GM12864 (cell line): Measurements from ENCODE around the gene FIGLA.

Experiments used
- DNase-seq: peaks from one replicate; pipeline ENCODE4 v3.0.0-alpha.2; 2011; ENCODE audit warnings: low read depth
- H3K4me3 ChIP-seq: 2 replicates; pipeline ENCODE4 v1.5.1; 2011; ENCODE audit warnings: mild to moderate bottlenecking, low read depth, low read length, control low read depth
- CTCF ChIP-seq: IDR thresholded peaks from 2 replicates; pipeline ENCODE4 v1.5.1; 2011; ENCODE audit warnings: low read depth, mild to moderate bottlenecking, moderate library complexity, low read length, control low read depth, inconsistent platforms; ENCODE audit errors: missing control alignments

The FIGLA gene

GRCh38 chr2:70826696-70827350, 36.4 kb upstream of the FIGLA start:
- TF ChIP-seq CTCF: no peak
- DNase-seq: no peak
- H3K4me3 ChIP-seq: no peak overlapping the region

GRCh38 chr2:70823249-70823648, 32.8 kb upstream of the FIGLA start:
- no peak for DNase-seq
- TF ChIP-seq CTCF: no peak

GRCh38 chr2:70822843-70823242, 32.4 kb upstream of the FIGLA start:
- TF ChIP-seq CTCF: no peak
- no peak overlapping the region for H3K4me3 ChIP-seq
- DNase-seq: no peak

More at GRCh38 chr2:70823249-70823648, 32.8 kb upstream of the FIGLA start:
- H3K4me3 ChIP-seq: no peak overlapping the region

GRCh38 chr2:70820499-70820898, 30.1 kb upstream of the FIGLA start, which contains the start of gene CLEC4F:
Gene CLEC4F, minus strand, starts transcription at chr2:70820599. Its CDS starts 76 bp downstream, at chr2:70820523.
- TF ChIP-seq CTCF: no peak
- H3K4me3 ChIP-seq: no peak within 1 kb of the TSS

GRCh38 chr2:70817284-70817954, 27.0 kb upstream of the FIGLA start:
- DNase-seq: no peak
- H3K4me3 ChIP-seq: no peak overlapping the region
- no peak for TF ChIP-seq CTCF

More at GRCh38 chr2:70820499-70820898, 30.1 kb upstream of the FIGLA start, which contains the start of gene CLEC4F:
- DNase-seq: no peak

- no peak for DNase-seq
- TF ChIP-seq CTCF: no peak
- H3K4me3 ChIP-seq: no peak overlapping the region
These were observed 26.3 kb upstream of the FIGLA start for GRCh38 chr2:70816726-70817125.
